DND-41 (cell line): Measurements from ENCODE around the gene PLCD1.

Source experiments
- CTCF ChIP-seq: IDR thresholded peaks from 2 replicates; pipeline ENCODE4 v1.5.1; 2012; ENCODE audit warnings: borderline replicate concordance, low read length, moderate library complexity, mild to moderate bottlenecking; ENCODE audit not compliant: poor library complexity, severe bottlenecking; ENCODE audit errors: extremely low read depth
- EZH2 ChIP-seq: IDR thresholded peaks from 3 replicates; pipeline ENCODE4 v1.6.1; 2012; ENCODE audit warnings: borderline replicate concordance, low read depth, mild to moderate bottlenecking, moderate library complexity, low read length, inconsistent platforms; ENCODE audit not compliant: severe bottlenecking

- TF ChIP-seq CTCF = no peak
- TF ChIP-seq EZH2 = no peak
Measured at GRCh38 chr3:37993460-37993819, 36.0 kb downstream of the PLCD1 start.
